Suprapubic skin (tissue), 4 donors: Measurements from ENCODE around the gene SYNE2.

Source experiments
- EP300 ChIP-seq: sonication (generic); formaldehyde crosslinking; IDR thresholded peaks from one replicate; pipeline ENCODE4 v1.6.1; 2017; ENCODE audit warnings: antibody characterized with exemption
- POLR2A ChIP-seq, 2 donors: fragments of 450-650 bp; IDR thresholded peaks; one replicate each; pipeline ENCODE4 v1.6.1; 2017; ENCODE audit warnings: antibody characterized with exemption in 2 of 2, mild to moderate bottlenecking in 2 of 2, moderate library complexity in 2 of 2
- POLR2AphosphoS5 ChIP-seq, 3 donors: sonication (generic); formaldehyde crosslinking; IDR thresholded peaks; one replicate each; pipeline ENCODE4 v1.6.1; 2017; ENCODE audit warnings: antibody characterized with exemption in 3 of 3
- TF ChIP-seq, protein P1 (sequence below), 2 donors: fragments of 200-600 bp in 1 of 2; fragments of 450-650 bp in 1 of 2; sonication (generic) in 1 of 2; IDR thresholded peaks; one replicate each; pipeline ENCODE4 v1.5.1; 2016 to 2019; ENCODE audit warnings: antibody characterized with exemption in 2 of 2, mild to moderate bottlenecking in 1 of 2, moderate library complexity in 1 of 2

DNA sequence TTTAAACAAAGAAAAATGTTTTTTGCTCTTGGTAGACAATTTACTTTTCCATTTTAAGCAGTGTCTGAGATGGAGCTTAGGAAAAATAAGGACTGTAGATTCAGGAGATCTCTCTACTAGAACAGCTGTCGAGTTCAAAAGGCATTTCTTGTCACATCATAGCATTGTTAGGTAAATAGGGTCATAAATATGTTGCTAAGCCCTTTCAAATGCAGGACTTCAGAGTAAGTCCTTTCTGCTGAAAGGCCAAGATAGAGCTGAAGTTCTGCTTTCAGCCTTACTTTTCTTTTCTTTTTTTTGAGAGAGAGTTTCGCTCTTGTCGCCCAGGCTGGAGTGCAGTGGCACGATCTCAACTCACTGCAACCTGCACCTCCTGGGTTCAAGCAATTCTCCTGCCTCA, 98.2 kb downstream of the SYNE2 start:
- TF ChIP-seq, protein P1, sequence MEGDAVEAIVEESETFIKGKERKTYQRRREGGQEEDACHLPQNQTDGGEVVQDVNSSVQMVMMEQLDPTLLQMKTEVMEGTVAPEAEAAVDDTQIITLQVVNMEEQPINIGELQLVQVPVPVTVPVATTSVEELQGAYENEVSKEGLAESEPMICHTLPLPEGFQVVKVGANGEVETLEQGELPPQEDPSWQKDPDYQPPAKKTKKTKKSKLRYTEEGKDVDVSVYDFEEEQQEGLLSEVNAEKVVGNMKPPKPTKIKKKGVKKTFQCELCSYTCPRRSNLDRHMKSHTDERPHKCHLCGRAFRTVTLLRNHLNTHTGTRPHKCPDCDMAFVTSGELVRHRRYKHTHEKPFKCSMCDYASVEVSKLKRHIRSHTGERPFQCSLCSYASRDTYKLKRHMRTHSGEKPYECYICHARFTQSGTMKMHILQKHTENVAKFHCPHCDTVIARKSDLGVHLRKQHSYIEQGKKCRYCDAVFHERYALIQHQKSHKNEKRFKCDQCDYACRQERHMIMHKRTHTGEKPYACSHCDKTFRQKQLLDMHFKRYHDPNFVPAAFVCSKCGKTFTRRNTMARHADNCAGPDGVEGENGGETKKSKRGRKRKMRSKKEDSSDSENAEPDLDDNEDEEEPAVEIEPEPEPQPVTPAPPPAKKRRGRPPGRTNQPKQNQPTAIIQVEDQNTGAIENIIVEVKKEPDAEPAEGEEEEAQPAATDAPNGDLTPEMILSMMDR (IDR thresholded peaks at IDR 0.05), result no peak
- TF ChIP-seq POLR2A (IDR thresholded peaks at IDR 0.05), result no peak
- TF ChIP-seq EP300, result no peak
- TF ChIP-seq POLR2AphosphoS5 (IDR thresholded peaks at IDR 0.05), result no peak
